Progenitor cell of endocrine pancreas (in vitro differentiated cells): ENCODE measurements around the gene NUDT14. TPM values are rescaled to one million over a fixed set of nuclear protein-coding genes. Genes with fewer than 3 reads are reported as not detected.
A peak's percentile ranks its signal among the peaks of the same experiment; 100 is the strongest.

Experiments
- DNase-seq: peaks from one replicate; pipeline ENCODE4 v3.0.0; 2021; ENCODE audit warnings: low spot score; ENCODE audit not compliant: unreplicated experiment
- H3K27ac Mint-ChIP-seq: 2 replicates; pipeline ENCODE4 v1.8.0; 2021; ENCODE audit warnings: mild to moderate bottlenecking, moderate library complexity, mixed read lengths
- H3K27me3 Mint-ChIP-seq: 2 replicates; pipeline ENCODE4 v1.8.0; 2021; ENCODE audit warnings: mixed read lengths
- H3K36me3 Mint-ChIP-seq: 2 replicates; pipeline ENCODE4 v1.8.0; 2022; ENCODE audit warnings: mixed read lengths; ENCODE audit not compliant: insufficient read depth
- H3K4me1 Mint-ChIP-seq: 2 replicates; pipeline ENCODE4 v1.8.0; 2021; ENCODE audit warnings: low read depth, mixed read lengths
- H3K4me3 Mint-ChIP-seq: 2 replicates; pipeline ENCODE4 v1.8.0; 2021; ENCODE audit warnings: low read depth, mild to moderate bottlenecking, moderate library complexity, mixed read lengths
- H3K9me3 Mint-ChIP-seq: 2 replicates; pipeline ENCODE4 v1.8.0; 2021; ENCODE audit warnings: low read depth, mixed read lengths
- CTCF ChIP-seq: fragments of 200-600 bp; sonication (generic); IDR thresholded peaks from one replicate; pipeline ENCODE4 v1.5.0; 2021; ENCODE audit warnings: antibody characterized with exemption, mild to moderate bottlenecking; ENCODE audit not compliant: unreplicated experiment
- total RNA-seq: library from RNA; stranded (reverse); gene quantifications from 2 replicates; pipeline ENCODE4 v1.2.1, GENCODE V29; 2021

The NUDT14 gene
- total RNA-seq, 1 donor from 2014 or later: 66.6 TPM

- TF ChIP-seq CTCF: no peak
- H3K4me1 Mint-ChIP-seq: no peaks in the 10 kb centered on the region
- H3K27me3 Mint-ChIP-seq: peaks cover 32% of the 10 kb centered on the region
- no peaks in the 10 kb centered on the region for H3K9me3 Mint-ChIP-seq
- no peak overlapping the region for H3K4me3 Mint-ChIP-seq
- H3K27ac Mint-ChIP-seq: no peak overlapping the region
- no peak for DNase-seq
- H3K36me3 Mint-ChIP-seq: no peaks in the 10 kb centered on the region
Observed at GRCh38 chr14:105197211-105197641, 16.1 kb upstream of the NUDT14 start.

- no peak overlapping the region for H3K27ac Mint-ChIP-seq
- H3K27me3 Mint-ChIP-seq: peaks cover 32% of the 10 kb centered on the region
- no peak for TF ChIP-seq CTCF
- H3K4me3 Mint-ChIP-seq: peak overlapping the region; percentile 29
- DNase-seq: no peak
- no peaks in the 10 kb centered on the region for H3K4me1 Mint-ChIP-seq
- H3K9me3 Mint-ChIP-seq: no peaks in the 10 kb centered on the region
- no peaks in the 10 kb centered on the region for H3K36me3 Mint-ChIP-seq
Observed at GRCh38 chr14:105196265-105196960, 15.3 kb upstream of the NUDT14 start.

GRCh38 chr14:105195522-105196264 is 14.6 kb upstream of the NUDT14 start:
- no peak for DNase-seq
- Mint-ChIP-seq H3K9me3 (no peaks in the 10 kb centered on the region), H3K27me3 (peaks cover 32% of the 10 kb centered on the region), H3K4me3 (no peak overlapping the region), H3K36me3 (no peaks in the 10 kb centered on the region), H3K27ac (no peak overlapping the region), H3K4me1 (no peaks in the 10 kb centered on the region)
- TF ChIP-seq CTCF: no peak

DNA sequence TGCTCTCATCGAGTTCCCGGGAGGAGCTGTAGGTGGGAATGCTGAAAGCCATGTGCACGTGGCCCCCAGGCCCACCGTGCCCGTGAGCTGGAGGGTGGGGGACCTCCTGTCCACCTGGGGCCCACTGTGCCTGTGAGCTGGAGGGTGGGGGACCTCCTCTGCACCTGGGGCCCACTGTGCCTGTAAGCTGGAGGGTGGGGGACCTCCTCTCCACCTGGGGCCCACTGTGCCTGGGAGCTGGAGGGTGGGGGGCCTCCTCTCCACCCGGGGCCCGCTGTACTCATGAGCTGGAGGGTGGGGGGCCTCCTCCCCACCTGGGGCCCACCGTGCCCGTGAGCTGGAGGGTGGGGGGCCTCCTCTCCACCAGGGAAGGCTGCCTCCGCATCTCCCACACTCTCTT is 13.9 kb upstream of the NUDT14 start:
- Mint-ChIP-seq H3K4me3 (no peak overlapping the region), H3K9me3 (no peaks in the 10 kb centered on the region), H3K27ac (no peak overlapping the region), H3K27me3 (peaks cover 29% of the 10 kb centered on the region), H3K36me3 (no peaks in the 10 kb centered on the region), H3K4me1 (no peaks in the 10 kb centered on the region)
- TF ChIP-seq CTCF: no peak
- DNase-seq: no peak

DNA sequence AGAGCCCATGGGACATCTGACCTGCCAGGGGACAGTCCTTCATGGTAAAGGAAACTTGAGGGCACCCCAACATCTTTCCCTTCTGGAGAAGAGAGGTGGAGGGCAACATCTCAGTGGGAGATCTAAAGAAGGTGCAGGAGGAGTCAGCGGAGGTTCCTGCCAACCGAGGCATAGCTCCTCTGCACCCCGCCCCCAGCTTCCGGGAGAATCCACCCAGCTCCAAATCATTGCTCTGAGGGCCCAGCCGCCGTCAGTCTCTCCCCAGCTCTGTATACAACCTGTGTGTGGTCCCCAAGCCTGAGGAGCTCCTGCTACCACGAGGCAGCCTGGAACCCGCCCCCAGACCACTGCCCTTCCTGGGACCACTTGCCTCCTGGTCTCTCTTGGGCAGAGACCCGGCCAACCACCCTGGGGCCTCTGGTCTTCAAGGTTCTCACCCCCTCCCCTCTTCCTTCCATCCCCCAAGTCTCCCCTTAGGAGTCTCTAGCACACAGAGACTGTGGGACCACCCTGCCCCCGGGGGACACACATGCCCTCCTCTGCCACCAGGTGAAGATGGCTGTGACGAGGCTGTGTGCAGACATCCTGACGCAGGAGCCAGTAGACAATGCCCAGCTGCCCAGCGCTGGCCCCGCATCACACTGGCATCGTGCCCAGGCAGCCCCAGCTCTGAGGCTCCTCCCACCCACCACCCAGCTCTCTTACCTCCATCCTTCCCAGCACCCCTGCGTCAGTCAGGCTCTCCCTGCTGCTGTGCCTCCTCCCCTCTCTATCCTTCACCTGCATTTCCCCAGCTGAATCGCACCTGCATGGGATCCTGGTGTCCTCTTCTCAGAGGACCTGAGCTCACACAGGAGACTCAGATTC is 13.0 kb upstream of the NUDT14 start:
- Mint-ChIP-seq H3K27ac (no peak overlapping the region), H3K4me1 (no peaks in the 10 kb centered on the region), H3K27me3 (peaks cover 31% of the 10 kb centered on the region), H3K4me3 (no peak overlapping the region), H3K36me3 (no peaks in the 10 kb centered on the region), H3K9me3 (no peaks in the 10 kb centered on the region)
- no peak for TF ChIP-seq CTCF
- DNase-seq: no peak
